GM12892 (cell line): ENCODE results near the gene TRDMT1.

Experiments used
- POLR2A ChIP-seq: IDR thresholded peaks from 2 replicates; pipeline ENCODE4 v1.6.1; 2011; ENCODE audit warnings: low read depth, low read length, control low read depth
- POLR2AphosphoS5 ChIP-seq: IDR thresholded peaks from 2 replicates; pipeline ENCODE4 v1.6.1; 2011; ENCODE audit warnings: low read depth, low read length, control low read depth

DNA sequence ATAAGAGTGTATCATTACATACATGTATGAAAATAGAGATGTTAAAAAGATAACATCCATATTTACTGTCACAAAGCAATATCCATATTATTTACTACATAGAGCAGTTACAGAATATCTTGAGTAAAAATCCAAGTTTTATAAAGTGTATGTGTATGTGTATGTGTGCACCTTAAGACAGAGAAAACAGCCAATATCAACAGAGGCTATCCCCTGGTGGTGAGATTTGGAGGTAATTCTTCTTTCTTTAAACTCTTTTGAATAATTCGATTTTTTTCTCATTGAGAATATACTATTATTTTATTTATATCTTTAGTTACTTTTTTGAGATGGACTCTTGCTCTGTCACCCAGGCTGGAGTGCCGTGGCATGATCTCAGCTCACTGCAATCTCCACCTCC lies 18.4 kb downstream of the TRDMT1 start:
- TF ChIP-seq POLR2A (no peak), POLR2AphosphoS5 (no peak)
